Inflammatory macrophage treated with lipopolysaccharide for 4 hours (primary cell): ENCODE results near the gene FASN.

Experiments used
- DNase-seq: peaks from one replicate; pipeline ENCODE4 v3.0.0-alpha.2; 2020

FASN gene

GRCh38 chr17:82101301-82101715 lies 3.3 kb upstream of the FASN start:
- DNase-seq: no peak

GRCh38 chr17:82100502-82101298 lies 2.7 kb upstream of the FASN start:
- DNase-seq: no peak

DNA sequence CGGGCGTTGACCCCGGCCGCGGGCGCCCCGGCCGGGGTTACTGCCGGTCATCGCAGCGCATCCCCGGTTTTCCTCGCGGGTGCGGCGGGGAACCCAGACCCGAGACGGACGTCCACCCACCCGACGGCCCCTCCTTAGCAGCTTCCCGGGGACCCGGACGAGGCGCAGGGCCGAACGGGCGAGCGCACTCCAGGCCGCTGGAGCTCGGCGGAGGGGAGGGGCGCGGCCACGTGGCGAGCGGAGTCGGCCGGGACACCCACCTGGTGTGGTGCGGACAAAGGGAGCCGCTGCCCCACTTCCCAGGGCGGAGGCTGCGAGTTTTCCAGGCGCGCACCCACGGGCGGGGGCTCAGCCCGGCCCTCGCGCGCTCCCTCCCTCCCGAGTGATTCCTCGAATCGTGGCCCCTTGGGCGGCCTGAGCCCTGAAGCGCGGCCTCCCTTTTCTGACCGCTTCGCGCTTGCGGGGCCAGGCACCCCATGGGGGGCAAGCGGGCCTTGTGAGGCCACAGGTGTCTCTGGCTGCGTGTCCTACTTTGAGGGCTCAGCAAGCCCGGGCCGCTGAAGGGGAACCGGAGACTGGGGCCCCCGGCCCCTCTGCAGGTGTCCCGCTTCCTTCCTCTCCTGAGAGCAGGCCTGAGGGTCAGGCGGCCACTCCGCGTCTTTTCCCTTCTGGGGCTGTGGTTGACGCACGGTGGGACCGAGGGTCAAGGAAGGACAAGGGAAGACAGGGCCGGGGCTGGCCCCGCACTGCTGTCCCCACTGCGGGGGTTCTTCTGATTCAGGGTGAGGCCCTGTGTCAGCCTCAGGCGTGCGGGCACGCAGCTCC lies 1.1 kb upstream of the FASN start:
- DNase-seq: no peak

- DNase-seq: no peak
Measured at GRCh38 chr17:82097919-82098168, 192 bp downstream of the FASN start.

GRCh38 chr17:82097184-82097918 lies 685 bp downstream of the FASN start:
- DNase-seq: peak; percentile 43

DNA sequence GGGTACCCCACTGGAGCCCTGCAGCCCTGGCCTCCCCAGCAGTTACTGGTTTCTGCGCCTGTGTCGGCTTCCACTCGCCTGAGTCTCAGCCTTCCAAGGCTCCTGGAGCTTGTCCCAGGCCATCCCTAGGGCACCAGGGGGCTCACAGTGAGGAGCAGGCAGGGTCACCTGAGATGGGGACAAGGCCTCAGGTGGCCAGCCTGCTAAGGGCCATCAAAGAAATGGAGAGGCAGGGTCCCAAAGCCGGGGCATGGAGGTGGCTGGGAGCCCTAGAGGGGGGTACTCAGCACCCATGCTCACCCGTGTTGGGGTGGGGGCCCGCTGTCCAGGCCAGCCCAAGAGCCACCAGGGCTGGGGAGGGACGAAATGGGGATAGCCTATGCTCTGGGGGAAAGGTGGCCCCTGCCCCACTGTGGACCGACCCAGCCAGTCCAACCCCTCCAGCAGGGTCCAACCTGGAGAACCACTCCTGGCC lies 1.3 kb downstream of the FASN start:
- no peak for DNase-seq

GRCh38 chr17:82095777-82096708 lies 2.0 kb downstream of the FASN start:
- DNase-seq: no peak

DNA sequence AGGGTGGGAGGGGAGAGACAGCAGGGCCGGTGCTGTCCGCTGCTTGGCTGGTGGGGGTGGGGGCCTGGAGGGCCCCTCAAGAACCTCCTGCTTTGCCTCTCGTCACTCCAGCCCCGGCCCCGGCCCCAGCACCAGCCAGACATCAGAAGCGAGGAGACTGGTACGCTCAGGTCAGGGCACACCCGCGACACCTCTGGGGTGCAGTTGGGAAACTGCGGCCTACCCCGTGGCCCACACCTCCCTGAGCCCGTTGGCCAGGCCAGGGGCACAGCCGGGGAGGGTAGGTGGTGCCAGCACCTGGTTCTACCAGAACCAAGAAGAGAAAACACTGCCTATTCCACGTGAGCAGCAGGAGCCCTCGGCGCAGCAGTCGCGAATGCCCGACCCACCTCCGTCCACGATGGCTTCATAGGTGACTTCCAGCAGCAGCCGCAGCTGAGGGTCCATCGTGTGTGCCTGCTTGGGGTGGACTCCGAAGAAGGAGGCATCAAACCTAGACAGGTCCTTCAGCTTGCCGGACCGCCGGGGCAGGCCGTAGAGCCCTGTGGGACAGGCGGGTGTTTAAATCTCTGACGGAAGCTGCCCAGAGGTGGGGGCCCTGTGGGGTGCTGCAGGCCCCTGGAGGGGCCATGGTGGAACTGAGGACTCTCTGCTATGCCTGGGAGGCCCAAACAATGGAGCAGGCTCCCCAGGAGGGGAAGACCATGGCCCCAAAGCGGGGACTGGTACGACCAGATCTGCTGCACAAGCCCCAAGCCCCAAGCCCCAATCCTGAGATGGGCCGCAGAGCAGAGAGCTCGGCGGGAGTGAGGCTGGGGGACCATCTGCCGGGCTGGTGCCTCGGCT lies 2.9 kb downstream of the FASN start:
- DNase-seq: no peak

DNA sequence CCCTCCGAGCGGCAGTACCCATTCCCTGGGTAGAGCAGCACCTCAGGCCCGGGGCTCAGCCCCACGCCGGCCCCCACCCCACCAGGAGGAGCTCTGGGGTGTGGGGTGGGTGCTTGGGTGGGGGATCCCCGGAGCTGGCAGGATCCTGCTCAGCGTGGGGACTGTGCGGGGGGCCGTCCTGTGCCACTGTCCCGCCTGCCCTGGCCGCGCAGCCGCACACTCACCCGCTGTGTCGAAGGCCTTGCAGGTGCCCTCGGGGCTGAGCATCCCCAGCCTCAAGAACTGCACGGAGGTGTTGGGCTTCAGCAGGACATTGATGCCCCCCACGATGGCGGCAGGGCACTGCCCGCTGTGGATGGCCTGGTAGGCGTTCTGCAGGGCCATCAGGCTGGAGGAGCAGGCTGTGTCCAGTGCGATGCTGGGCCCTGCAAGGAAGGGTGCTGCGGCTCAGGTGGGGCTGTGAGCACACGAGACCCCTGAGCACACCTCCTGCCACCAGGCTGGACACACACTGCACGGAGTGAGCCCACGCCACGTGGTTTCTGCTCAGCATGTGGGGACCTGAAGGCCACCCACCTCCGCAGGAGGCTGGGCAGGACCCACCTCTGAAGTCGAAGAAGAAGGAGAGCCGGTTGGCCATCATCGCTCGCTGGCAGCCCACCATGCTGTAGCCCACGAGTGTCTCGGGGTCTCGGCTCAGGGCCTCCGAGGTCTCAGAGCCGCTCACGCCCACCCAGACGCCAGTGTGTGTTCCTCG lies 4.9 kb downstream of the FASN start:
- DNase-seq: no peak

DNA sequence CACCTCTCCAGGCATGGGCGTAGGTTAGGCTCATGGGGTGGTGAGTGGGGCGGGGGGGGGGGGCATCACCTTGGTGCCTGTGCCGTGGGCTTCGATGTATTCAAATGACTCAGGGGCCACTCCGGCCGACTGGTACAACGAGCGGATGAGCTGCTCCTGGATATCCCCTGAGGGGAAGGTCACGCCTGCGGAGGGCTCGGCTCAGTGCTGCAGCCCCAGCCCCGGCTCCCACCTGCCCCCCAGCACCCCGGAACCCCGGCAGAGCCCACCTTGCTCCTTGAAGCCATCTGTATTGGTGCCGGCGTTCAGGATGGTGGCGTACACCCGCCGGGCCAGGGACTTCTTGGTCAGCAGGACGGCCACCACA lies 5.4 kb downstream of the FASN start:
- no peak for DNase-seq

DNA sequence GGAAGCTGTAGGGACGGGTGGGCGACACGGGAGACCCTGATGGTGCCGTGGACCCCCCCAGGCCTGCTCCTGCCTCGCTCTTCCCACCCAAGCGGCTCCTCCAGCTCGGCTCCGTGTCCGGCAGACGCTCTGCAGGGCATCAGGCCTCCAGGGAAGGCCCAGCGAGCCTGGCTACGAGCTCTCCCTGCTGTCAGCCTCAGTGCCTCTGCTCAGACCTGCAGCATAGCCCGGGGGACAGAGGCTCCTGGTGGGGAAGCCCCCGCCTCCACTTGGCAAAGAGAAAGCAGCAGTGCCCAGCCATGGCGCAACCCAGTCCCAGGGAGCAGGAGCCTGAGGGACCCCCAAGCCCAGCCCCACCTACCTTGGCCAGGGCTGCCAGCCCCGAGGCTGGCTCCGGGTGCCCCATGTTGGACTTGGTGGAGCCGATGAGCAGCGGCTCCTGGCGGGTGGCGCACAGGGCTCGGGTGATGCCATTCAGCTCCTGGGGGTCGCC lies 5.9 kb downstream of the FASN start:
- no peak for DNase-seq

DNA sequence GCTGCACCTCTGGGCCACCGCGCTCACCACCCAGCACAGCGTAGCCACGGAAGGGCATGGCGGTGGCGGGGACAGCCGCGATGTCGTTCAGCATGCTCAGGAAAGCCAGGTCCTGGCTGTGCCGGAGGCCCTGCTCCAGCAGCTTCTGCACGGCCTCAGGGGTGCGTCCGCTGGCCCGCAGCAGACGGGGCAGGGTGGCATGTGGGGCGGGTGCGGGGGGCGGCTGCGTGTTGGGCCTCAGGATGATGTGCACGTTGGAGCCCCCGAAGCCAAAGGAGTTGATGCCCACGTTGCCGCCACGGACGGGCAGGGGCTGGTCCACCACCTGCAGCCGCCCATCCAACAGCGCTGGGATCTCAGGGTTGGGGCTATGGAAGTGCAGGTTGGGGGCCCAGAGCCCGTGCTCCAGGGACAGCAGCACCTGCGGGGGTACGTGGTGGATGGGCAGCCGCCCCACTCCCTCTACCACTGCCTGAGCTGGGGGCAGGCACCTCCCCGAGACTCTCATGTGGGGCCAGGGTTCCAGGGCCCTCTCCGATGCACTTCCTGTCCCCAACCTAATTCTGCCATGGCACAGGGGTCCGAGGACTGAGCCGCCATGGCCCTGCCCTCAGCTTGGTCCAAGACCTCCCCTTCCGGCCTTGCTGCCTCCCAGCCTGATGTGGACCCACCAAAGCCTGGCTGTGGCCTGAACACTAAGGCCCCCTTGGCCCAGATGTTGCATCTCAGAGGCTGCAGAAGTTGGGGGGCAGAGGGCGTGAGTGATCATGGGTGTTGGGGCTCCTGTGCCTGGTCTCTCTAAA lies 6.6 kb downstream of the FASN start:
- no peak for DNase-seq

- DNase-seq: no peak
Measured at GRCh38 chr17:82090549-82091263, 7.3 kb downstream of the FASN start.

DNA sequence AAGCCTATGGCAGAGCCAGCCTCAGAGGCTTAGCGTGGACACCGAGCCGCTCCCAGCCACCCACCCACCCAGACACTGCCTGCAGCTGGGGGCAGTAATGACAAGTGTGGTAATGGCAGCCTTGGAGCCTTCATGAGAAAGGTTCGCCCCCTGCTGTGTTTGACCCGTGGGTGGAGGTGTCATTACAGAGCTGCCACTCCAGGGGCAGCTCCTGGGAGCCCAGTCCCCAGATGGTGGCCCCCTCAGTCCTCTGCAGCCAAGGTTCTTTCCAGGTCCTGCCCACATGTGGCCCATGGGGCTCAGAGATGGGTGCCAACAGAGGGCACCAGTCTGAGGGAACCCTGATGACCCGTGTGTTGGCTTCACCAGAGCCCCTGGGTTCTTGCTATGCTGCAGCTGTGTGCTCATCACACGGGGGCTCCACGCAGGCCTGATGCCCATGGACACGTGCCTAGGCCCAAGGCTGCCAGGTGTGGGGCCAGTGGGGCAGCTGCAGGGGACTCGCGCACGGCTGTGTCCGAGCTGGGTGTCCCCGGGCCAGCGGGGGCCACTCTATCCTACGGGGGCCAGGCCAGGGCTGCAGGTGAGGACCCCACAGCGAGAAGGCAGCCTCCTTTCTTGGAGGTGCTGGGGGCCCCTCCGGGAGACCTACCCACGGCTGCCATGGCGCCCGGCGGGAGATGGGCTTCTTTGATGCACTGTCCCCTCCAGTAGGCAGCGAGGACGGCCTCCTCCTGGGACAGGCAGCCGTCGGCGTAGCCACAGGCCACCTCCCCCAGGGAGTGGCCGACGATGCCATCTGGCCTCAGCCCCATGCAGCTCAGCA lies 8.1 kb downstream of the FASN start:
- DNase-seq: no peak

GRCh38 chr17:82088838-82089722 lies 9.0 kb downstream of the FASN start:
- DNase-seq: no peak

- DNase-seq: no peak
Measured at GRCh38 chr17:82087961-82088837, 9.8 kb downstream of the FASN start.
